Effector CD4-positive, alpha-beta T cell (primary cell): Measurements from ENCODE around the gene MUC15. TPM values are rescaled to one million over a fixed set of nuclear protein-coding genes. Genes with fewer than 3 reads are reported as not detected.
"Not testable (repeated sequence)": the region's sequence is repeated elsewhere in the genome, so short reads cannot be mapped to it uniquely, and the experiment has no call there.

Experiments
- DNase-seq: peaks from one replicate; pipeline ENCODE4 v3.0.0-alpha.2; 2020
- total RNA-seq: gene quantifications from one replicate; lab custom pipeline; 2026; lab: John Stamatoyannopoulos, UW

Gene MUC15
- not detected for total RNA-seq

DNA sequence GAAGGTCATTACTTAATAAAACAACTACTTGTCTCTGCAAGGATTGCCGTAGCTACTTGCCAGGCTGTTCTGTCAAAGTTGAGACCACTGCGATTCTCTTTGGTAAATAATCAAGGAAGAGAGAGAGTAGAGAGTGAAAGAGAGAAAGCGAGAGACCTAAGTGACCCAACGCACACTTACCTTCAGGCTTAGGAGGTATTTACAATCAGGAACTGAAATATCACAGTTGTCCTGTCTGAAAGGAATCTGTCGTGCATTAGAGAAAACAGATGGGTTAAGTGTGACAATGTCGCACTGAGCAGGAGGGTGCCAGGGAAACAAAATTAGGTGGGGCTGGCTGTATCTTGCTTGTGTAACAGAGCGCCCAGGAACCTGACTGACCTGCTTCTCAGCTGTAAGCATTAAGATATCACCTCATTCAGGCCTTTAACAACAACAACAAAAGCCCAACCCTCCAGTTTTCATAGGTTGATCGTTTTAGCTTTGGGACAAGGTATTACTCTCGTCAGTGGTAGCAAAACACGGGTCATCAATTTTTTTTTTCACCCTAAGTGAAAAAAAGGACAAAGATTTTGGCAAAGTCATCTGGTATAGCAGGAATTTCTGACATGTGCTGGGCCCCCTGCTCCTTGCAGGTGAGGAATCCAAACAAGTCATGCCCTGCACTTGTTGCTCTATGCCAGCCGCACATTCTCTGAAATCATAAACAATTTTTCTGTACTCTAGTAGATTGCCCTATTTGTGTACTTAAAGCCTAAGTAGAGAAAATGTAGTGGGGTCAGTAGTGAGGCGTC is at the start of gene MUC15:
MUC15 (minus strand) TSS at position 403 of the 794 bp plus-strand sequence. CDS start 5,169 bp downstream, outside the sequence.
- no peak for DNase-seq

DNA sequence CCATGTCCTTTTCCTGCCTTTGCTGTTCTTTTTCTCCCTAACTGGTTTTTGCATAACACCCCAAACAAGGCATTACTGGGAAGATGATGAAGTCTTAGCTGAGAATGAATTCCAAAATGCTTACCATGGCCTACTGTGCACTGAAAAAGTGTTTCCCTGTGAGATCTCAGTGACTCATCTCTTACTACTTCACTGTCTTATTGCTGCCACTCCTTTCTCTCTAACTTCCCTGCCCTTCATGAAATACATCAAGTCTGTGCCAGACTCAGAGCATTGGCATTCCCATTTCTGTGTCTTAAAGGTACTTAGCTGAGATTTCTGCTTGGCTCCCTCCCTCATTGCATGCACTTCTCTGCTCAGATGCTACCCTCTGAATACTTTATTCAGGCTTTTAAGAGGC is 49.1 kb upstream of the MUC15 start:
- no peak for DNase-seq

GRCh38 chr11:26620282-26621045 is 48.4 kb upstream of the MUC15 start:
- DNase-seq, result no peak

DNA sequence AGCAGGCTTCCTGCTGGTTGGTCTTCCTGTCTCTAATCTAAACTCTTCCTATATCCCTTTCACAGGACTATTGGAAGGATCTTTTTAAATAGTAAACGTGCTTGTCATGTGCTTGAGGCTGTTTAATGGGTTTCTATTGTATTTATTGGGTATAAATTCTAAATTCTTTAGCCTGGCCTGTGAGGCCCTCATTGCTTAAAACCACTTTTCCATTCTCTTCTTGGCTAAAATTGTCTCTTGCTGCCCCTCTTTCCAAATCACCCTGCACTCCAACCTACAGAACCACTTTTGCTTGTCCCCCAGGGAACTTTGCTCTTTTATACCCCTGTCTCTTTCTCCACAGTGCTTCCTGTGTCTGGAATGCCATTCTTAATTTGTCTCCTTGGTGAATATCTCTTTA is 46.4 kb upstream of the MUC15 start:
- no peak for DNase-seq

- no peak for DNase-seq
Measured at GRCh38 chr11:26613759-26614158, 41.7 kb upstream of the MUC15 start.

DNA sequence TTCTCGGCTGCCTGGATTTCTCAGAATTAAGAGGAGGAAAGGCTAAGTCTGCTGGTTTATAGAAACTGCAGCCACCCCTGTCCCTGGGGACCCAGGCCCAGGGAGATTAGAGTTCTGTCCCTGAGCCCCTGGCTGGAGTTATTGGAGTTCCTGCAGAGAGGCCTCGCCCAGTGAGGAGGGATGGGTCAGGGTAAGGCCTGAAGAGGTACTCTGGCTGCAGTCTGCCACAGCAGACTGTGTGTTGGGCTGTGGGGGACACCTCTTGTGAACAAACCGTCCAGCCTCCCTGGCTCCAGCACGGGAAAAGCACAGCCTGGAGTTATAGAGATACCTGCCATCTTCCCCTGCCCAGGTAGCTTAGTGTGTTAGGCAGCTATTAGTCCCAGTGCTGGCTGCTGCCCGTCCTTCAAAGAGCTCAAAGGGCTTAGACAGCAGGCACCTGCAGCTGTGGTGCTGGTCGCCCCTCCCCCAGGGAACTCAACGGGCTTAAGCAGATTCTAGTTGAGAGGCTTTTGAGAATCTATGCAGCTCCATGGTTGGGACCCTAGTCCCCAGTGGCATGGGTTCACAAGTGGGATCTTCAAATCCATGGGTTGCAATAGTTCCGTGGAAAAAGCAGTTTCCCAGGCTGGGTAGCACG is 36.6 kb upstream of the MUC15 start:
- no peak for DNase-seq

DNA sequence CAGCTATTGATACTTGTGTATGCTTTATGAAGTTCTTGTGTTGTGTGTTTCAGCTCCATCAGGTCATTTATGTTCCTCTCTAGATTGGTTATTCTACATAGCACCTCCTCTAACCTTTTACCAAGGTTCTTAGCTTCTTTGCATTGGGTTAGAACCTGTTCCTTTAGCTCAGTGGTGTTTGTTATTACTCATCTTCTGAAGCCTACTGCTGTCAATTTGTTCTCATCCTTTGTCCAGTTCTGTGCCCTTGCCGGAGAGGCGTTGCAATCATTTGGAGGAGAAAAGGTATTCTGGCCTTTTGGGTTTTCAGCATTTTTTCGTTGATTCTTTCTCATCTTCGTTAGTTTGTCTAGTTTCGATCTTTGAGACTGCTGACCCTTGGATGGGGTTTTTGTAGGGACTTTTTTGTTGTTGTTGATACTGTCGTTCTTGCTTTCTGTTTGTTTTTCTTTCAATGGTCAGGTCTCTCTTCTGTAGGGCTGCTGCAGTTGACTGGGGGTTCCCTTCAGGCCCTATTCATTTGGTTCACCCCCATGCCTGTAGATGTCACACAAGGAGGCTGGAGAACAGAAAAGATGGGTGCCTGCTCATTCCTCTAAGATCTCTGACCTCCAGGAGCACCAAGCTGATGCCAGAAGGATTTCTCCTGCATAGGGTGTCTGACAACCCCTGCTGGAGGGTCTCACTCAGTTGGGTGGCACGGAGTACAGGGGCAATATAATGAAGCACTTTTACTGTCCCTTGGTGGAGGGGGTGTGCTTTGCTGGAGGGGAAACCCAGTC is 35.9 kb upstream of the MUC15 start:
- DNase-seq, result no peak

DNA sequence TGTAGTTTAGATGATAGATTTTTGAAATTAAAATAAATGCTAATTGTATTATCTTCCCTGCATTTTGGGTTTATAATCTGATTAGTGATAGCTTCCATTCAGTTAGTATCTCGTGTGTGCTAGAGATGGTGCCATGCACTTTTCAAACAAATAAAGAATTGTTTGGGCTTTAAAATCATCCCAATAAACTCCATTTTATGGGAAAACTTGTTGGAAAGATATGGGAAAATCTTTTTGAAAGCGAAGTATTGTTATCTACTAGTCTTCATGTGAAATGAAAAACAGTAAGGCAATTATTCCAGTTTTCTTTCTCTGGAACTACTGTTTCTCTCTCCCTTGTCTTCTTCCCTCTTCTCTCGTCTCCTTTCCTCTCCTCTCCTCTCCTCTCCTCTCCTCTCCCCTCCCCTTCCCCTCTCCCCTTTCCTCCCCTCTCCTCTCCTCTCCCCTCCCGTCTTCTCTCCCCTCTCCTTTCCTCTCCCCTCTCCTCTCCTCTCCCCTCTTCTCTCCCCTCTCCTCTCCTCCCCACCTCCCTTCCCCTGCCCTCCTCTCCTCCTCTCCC is 27.9 kb upstream of the MUC15 start:
- DNase-seq, result no peak

DNA sequence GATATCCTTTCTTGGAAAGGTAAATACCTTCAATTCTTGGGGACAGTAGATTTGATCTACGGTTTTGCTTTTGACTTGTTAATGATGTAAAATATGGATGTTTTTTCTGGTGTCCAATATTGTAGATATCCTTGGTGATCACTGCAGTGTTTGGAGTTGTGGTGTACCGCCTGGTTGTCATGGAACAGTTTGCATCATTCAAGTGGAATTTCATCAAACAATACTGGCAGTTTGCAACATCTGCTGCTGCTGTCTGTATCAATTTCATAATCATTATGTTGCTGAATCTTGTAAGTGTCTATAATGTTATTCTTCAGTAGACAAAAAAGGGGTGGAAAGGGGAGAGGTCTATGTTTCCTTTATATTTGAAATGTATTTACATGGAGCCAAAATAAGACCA is 27.4 kb upstream of the MUC15 start:
- DNase-seq, result no peak

DNA sequence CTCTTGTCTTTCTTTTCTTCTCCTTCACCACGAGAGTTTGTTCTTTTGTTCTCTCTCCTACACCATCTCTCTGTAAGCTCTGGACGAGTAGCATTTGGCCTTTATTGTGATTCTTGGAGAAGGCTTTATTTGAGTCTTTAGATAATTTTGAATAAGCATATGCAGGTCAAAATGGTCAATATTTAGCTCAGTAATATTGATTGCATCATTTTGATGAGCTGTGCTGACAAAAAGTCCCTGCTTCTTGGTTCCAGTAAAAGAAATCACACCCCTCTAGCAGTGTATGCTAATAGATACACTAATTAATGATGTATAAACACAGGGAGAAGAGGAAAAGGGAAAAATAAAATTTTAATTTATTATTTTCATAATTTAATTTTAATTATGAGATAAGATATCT is 25.8 kb upstream of the MUC15 start:
- no peak for DNase-seq

- not testable (repeated sequence) for DNase-seq
Measured at GRCh38 chr11:26597049-26597689, 25.1 kb upstream of the MUC15 start.

DNA sequence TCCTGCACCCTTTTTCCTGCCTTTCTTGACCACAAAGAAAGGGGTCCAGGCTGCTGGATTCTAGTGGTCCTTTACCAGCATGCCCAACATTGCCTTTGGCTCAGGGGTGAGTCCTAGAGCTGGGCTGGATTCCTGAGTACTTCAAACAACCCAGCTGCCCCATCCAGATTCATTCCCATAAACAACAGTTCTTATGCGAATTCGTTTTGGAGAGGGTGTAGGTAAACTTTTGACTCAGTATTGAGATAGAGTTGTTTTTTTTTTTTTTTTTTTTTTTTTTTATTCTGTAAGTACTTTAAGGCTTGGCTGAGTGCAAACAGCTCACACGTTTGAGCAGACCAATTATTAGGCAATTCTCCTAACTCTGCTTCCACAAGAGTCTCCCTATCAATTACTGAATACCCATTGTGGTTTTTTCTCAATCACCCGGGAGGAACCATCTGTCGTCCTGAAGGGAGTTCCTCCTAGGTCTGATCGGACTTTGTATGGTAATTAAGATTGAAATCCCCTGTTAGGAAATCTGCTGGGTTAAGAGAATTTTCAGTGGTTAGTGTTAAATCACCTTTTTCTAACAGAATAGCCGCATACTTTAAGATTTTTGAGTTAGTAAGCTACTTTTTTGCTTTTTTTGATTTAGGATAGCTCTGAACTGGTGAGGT is 23.3 kb upstream of the MUC15 start:
- not testable (repeated sequence) for DNase-seq

GRCh38 chr11:26593691-26594090 is 21.6 kb upstream of the MUC15 start:
- DNase-seq, result no peak

- DNase-seq, result no peak
Measured at GRCh38 chr11:26587073-26587472, 15.0 kb upstream of the MUC15 start.

GRCh38 chr11:26584818-26585217 is 12.8 kb upstream of the MUC15 start:
- DNase-seq, result no peak

- DNase-seq, result no peak
Measured at GRCh38 chr11:26583550-26583949, 11.5 kb upstream of the MUC15 start.

DNA sequence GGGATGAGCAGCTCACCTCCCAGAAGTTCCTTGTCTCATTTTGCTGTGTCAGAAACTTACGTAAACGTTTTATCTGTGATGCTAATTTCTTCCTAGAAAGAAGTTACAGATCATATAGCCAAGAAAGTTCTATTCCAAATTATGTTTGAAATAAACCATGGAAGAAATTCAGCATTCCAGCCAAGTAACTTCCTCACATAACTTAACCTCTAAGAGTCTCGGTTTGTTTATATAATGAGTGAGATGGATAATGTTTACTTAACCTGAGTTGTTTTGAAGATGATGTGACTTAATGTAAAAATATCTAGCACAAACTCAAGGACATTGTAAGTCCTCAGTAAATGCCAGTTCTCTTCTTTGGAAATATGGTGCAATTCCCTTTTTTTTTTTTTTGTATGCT is 8.9 kb upstream of the MUC15 start:
- DNase-seq, result no peak

- DNase-seq, result no peak
Measured at GRCh38 chr11:26579683-26580082, 7.6 kb upstream of the MUC15 start.

GRCh38 chr11:26578998-26579661 is 7.1 kb upstream of the MUC15 start:
- no peak for DNase-seq

- no peak for DNase-seq
Measured at GRCh38 chr11:26575946-26576345, 3.9 kb upstream of the MUC15 start.

GRCh38 chr11:26573896-26574295 is 1.8 kb upstream of the MUC15 start:
- no peak for DNase-seq
